GM23338 (cell line): ENCODE data around the gene DGKG. TPM values are rescaled to one million over a fixed set of nuclear protein-coding genes. Genes with fewer than 3 reads are reported as not detected.
A peak's percentile ranks its signal among the peaks of the same experiment; 100 is the strongest.

Experiments
- ATAC-seq: fragments of 200-7000 bp; cut with Tn5 transposase; 3 replicates; pipeline ENCODE4 v1.9.1; 2020
- DNase-seq: peaks from one replicate; pipeline ENCODE4 v3.0.0-alpha.2; 2015; ENCODE audit warnings: low spot score
- H2AFZ ChIP-seq: fragments of 200-600 bp; sonication (generic); 2 replicates; pipeline ENCODE4 v1.8.0; 2016; ENCODE audit warnings: antibody characterized with exemption, mild to moderate bottlenecking, moderate library complexity
- H3F3A ChIP-seq: fragments of 200-600 bp; sonication (generic); replicated peaks from 2 replicates; pipeline ENCODE4 v1.8.0; 2017; ENCODE audit warnings: antibody characterized with exemption, mixed run types, low read depth
- H3K27ac ChIP-seq: fragments of 200-600 bp; sonication (generic); 2 replicates; pipeline ENCODE4 v1.6.1; 2016; ENCODE audit warnings: low read depth
- H3K27me3 ChIP-seq: fragments of 200-600 bp; sonication (generic); 2 replicates; pipeline ENCODE4 v1.8.0; 2016; ENCODE audit warnings: mild to moderate bottlenecking, mixed run types, moderate library complexity; ENCODE audit not compliant: insufficient read depth
- H3K36me3 ChIP-seq: fragments of 200-600 bp; sonication (generic); 2 replicates; pipeline ENCODE4 v1.8.0; 2016; ENCODE audit warnings: mild to moderate bottlenecking; ENCODE audit not compliant: insufficient read depth
- H3K4me1 ChIP-seq: fragments of 200-600 bp; sonication (generic); 2 replicates; pipeline ENCODE4 v1.8.0; 2016; ENCODE audit warnings: mild to moderate bottlenecking, moderate library complexity; ENCODE audit not compliant: insufficient read depth
- H3K4me2 ChIP-seq: fragments of 200-600 bp; sonication (generic); 2 replicates; pipeline ENCODE4 v1.7.1; 2017; ENCODE audit warnings: mixed run types
- H3K4me3 ChIP-seq: fragments of 200-600 bp; sonication (generic); 2 replicates; pipeline ENCODE4 v1.6.1; 2016; ENCODE audit warnings: mixed run types
- H3K79me2 ChIP-seq: fragments of 200-600 bp; sonication (generic); replicated peaks from 2 replicates; pipeline ENCODE4 v1.8.0; 2017; ENCODE audit warnings: mild to moderate bottlenecking; ENCODE audit not compliant: insufficient read depth
- H3K9me2 ChIP-seq: fragments of 200-600 bp; sonication (generic); 2 replicates; pipeline ENCODE4 v1.8.0; 2017; ENCODE audit not compliant: insufficient read depth
- H4K20me1 ChIP-seq: fragments of 200-600 bp; sonication (generic); replicated peaks from 2 replicates; pipeline ENCODE4 v1.8.0; 2017; ENCODE audit warnings: mild to moderate bottlenecking; ENCODE audit not compliant: insufficient read depth
- H3K27ac Mint-ChIP-seq: 2 replicates; pipeline ENCODE4 v1.8.0; 2020; ENCODE audit warnings: inconsistent platforms, mild to moderate bottlenecking, moderate library complexity, mixed read lengths
- H3K27me3 Mint-ChIP-seq: 3 replicates; pipeline ENCODE4 v1.8.0; 2022; ENCODE audit warnings: low read depth, mild to moderate bottlenecking, moderate library complexity, mixed read lengths, inconsistent platforms; ENCODE audit not compliant: insufficient read depth, poor library complexity
- H3K36me3 Mint-ChIP-seq: 3 replicates; pipeline ENCODE4 v1.8.0; 2021; ENCODE audit warnings: low read depth, mild to moderate bottlenecking, inconsistent platforms, moderate library complexity, mixed read lengths
- H3K4me1 Mint-ChIP-seq: 3 replicates; pipeline ENCODE4 v1.8.0; 2020; ENCODE audit warnings: mild to moderate bottlenecking, inconsistent platforms, mixed read lengths
- H3K4me3 Mint-ChIP-seq: 3 replicates; pipeline ENCODE4 v1.8.0; 2021; ENCODE audit warnings: moderate library complexity, mild to moderate bottlenecking, inconsistent platforms, mixed read lengths
- H3K9me3 Mint-ChIP-seq: 3 replicates; pipeline ENCODE4 v1.8.0; 2020; ENCODE audit warnings: moderate library complexity, mild to moderate bottlenecking, inconsistent platforms, mixed read lengths
- CREB1 ChIP-seq: fragments of 250-450 bp; sonication (Bioruptor Pico); IDR thresholded peaks from 2 replicates; pipeline ENCODE4 v1.5.0; 2020; ENCODE audit warnings: low read depth, mild to moderate bottlenecking, moderate library complexity
- EZH2 ChIP-seq: fragments of 200-600 bp; sonication (generic); IDR thresholded peaks from one replicate; pipeline ENCODE4 v1.8.0; 2017; ENCODE audit warnings: antibody characterized with exemption, mild to moderate bottlenecking, low read depth; ENCODE audit not compliant: unreplicated experiment
- EZH2phosphoT487 ChIP-seq: fragments of 200-600 bp; sonication (generic); IDR thresholded peaks from one replicate; pipeline ENCODE4 v1.8.1; 2018; ENCODE audit warnings: antibody characterized with exemption; ENCODE audit not compliant: unreplicated experiment
- JUNB ChIP-seq: IDR thresholded peaks from one replicate; pipeline ENCODE4 v1.6.1; 2016; ENCODE audit warnings: antibody characterized with exemption; ENCODE audit not compliant: unreplicated experiment
- NANOG ChIP-seq: IDR thresholded peaks from 2 replicates; pipeline ENCODE4 v1.6.1; 2016; ENCODE audit warnings: antibody characterized with exemption, borderline replicate concordance
- POLR2AphosphoS5 ChIP-seq: IDR thresholded peaks from 2 replicates; pipeline ENCODE4 v1.6.1; 2016; ENCODE audit warnings: antibody characterized with exemption, low read depth
- STAT1 ChIP-seq: IDR thresholded peaks from one replicate; pipeline ENCODE4 v1.6.1; 2016; ENCODE audit warnings: antibody characterized with exemption; ENCODE audit not compliant: unreplicated experiment
- ZNF114 ChIP-seq: fragments of 250-450 bp; sonication (Bioruptor Pico); IDR thresholded peaks from 2 replicates; pipeline ENCODE4 v1.5.0; 2020; ENCODE audit warnings: mild to moderate bottlenecking, moderate library complexity
- ZNF331 ChIP-seq: fragments of 250-450 bp; sonication (Bioruptor Pico); IDR thresholded peaks from 2 replicates; pipeline ENCODE4 v1.5.0; 2020; ENCODE audit warnings: low read depth, mild to moderate bottlenecking, moderate library complexity
- polyA plus RNA-seq: library from polyadenylated mRNA; unstranded; fragments of >200 nt; fragmentation: Nextera tagmentation; extraction: Ambion mirVana; gene quantifications from 2 replicates; pipeline ENCODE4 v1.2.1, GENCODE V29; 2016
- total RNA-seq: library from RNA; depleted of rRNA; stranded (reverse); fragments of >200 nt; shearing (Covaris generic); gene quantifications from 2 replicates; pipeline ENCODE4 v1.2.3, GENCODE V29; 2014
- TF ChIP-seq, protein P1 (sequence below): fragments of 250-450 bp; sonication (Bioruptor Pico); IDR thresholded peaks from 2 replicates; pipeline ENCODE4 v1.5.0; 2020; ENCODE audit warnings: mild to moderate bottlenecking, moderate library complexity
- TF ChIP-seq, protein P2 (sequence below): IDR thresholded peaks from 2 replicates; pipeline ENCODE4 v1.6.1; 2016; ENCODE audit warnings: antibody characterized with exemption
- TF ChIP-seq, protein P3 (sequence below): IDR thresholded peaks from one replicate; pipeline ENCODE4 v1.6.1; 2018; ENCODE audit warnings: antibody characterized with exemption; ENCODE audit not compliant: unreplicated experiment
- TF ChIP-seq, protein P4 (sequence below), 2 experiments: fragments of 200-600 bp in 1 of 2; sonication (generic) in 1 of 2; conservative IDR thresholded peaks; 2 replicates each; pipeline versions ENCODE4 v1.5.1 to v1.6.1; 2016 to 2017; ENCODE audit warnings: antibody characterized with exemption in 2 of 2, low read depth in 2 of 2, mild to moderate bottlenecking in 2 of 2, moderate library complexity in 1 of 2

Gene DGKG
- total and polyA plus RNA-seq, 2 experiments from 2014 or later = 0.14 to 0.31 TPM

DNA sequence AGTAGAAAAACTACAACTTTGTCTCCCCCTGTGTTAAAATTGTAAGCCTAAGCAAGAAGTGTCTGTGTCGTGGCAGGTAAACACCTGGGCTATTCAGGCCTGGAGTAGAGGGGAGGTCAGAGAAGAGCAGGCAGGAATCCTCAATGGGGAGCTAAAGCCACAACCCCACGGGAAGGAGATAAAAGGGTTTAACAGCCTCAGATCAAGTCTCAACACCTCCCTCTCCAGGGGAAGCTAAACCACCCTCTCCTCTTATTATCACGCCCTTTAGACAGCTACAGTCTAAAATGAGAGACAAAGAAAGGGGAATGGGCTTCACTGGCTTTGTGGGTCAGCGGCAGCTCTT, 264.7 kb downstream of the DGKG start:
- H4K20me1 ChIP-seq = peaks cover 7% of the 10 kb centered on the region; the same call in 1 of the 2 replicates
- Mint-ChIP-seq H3K27ac (peak overlapping the region; percentile 17), H3K4me3 (peak overlapping the region; percentile 80), H3K27me3 (peaks cover 8% of the 10 kb centered on the region), H3K9me3 (no peaks in the 10 kb centered on the region), H3K36me3 (peaks cover 22% of the 10 kb centered on the region), H3K4me1 (peaks cover 70% of the 10 kb centered on the region)
- peaks cover 10% of the 10 kb centered on the region for H3F3A ChIP-seq
- H3K27me3 ChIP-seq = no peaks in the 10 kb centered on the region
- H3K36me3 ChIP-seq = peaks cover 5% of the 10 kb centered on the region; the same call in 1 of the 2 replicates
- H3K9me2 ChIP-seq = no peaks in the 10 kb centered on the region
- TF ChIP-seq EZH2phosphoT487 (no peak), EZH2 (no peak), NANOG (no peak), ZNF114 (CRISPR knock-in tag) (no peak), POLR2AphosphoS5 (no peak), ZNF331 (CRISPR knock-in tag) (no peak), CREB1 (CRISPR knock-in tag) (no peak), JUNB (no peak), STAT1 (no peak)
- TF ChIP-seq, protein P1, sequence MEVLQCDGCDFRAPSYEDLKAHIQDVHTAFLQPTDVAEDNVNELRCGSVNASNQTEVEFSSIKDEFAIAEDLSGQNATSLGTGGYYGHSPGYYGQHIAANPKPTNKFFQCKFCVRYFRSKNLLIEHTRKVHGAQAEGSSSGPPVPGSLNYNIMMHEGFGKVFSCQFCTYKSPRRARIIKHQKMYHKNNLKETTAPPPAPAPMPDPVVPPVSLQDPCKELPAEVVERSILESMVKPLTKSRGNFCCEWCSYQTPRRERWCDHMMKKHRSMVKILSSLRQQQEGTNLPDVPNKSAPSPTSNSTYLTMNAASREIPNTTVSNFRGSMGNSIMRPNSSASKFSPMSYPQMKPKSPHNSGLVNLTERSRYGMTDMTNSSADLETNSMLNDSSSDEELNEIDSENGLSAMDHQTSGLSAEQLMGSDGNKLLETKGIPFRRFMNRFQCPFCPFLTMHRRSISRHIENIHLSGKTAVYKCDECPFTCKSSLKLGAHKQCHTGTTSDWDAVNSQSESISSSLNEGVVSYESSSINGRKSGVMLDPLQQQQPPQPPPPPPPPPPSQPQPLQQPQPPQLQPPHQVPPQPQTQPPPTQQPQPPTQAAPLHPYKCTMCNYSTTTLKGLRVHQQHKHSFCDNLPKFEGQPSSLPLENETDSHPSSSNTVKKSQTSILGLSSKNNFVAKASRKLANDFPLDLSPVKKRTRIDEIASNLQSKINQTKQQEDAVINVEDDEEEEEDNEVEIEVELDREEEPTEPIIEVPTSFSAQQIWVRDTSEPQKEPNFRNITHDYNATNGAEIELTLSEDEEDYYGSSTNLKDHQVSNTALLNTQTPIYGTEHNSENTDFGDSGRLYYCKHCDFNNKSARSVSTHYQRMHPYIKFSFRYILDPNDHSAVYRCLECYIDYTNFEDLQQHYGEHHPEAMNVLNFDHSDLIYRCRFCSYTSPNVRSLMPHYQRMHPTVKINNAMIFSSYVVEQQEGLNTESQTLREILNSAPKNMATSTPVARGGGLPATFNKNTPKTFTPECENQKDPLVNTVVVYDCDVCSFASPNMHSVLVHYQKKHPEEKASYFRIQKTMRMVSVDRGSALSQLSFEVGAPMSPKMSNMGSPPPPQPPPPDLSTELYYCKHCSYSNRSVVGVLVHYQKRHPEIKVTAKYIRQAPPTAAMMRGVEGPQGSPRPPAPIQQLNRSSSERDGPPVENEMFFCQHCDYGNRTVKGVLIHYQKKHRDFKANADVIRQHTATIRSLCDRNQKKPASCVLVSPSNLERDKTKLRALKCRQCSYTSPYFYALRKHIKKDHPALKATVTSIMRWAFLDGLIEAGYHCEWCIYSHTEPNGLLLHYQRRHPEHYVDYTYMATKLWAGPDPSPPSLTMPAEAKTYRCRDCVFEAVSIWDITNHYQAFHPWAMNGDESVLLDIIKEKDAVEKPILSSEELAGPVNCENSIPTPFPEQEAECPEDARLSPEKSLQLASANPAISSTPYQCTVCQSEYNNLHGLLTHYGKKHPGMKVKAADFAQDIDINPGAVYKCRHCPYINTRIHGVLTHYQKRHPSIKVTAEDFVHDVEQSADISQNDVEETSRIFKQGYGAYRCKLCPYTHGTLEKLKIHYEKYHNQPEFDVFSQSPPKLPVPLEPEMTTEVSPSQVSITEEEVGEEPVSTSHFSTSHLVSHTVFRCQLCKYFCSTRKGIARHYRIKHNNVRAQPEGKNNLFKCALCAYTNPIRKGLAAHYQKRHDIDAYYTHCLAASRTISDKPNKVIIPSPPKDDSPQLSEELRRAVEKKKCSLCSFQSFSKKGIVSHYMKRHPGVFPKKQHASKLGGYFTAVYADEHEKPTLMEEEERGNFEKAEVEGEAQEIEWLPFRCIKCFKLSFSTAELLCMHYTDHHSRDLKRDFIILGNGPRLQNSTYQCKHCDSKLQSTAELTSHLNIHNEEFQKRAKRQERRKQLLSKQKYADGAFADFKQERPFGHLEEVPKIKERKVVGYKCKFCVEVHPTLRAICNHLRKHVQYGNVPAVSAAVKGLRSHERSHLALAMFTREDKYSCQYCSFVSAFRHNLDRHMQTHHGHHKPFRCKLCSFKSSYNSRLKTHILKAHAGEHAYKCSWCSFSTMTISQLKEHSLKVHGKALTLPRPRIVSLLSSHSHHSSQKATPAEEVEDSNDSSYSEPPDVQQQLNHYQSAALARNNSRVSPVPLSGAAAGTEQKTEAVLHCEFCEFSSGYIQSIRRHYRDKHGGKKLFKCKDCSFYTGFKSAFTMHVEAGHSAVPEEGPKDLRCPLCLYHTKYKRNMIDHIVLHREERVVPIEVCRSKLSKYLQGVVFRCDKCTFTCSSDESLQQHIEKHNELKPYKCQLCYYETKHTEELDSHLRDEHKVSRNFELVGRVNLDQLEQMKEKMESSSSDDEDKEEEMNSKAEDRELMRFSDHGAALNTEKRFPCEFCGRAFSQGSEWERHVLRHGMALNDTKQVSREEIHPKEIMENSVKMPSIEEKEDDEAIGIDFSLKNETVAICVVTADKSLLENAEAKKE (CRISPR knock-in tag) = no peak
- TF ChIP-seq, protein P2, sequence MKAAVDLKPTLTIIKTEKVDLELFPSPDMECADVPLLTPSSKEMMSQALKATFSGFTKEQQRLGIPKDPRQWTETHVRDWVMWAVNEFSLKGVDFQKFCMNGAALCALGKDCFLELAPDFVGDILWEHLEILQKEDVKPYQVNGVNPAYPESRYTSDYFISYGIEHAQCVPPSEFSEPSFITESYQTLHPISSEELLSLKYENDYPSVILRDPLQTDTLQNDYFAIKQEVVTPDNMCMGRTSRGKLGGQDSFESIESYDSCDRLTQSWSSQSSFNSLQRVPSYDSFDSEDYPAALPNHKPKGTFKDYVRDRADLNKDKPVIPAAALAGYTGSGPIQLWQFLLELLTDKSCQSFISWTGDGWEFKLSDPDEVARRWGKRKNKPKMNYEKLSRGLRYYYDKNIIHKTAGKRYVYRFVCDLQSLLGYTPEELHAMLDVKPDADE = no peak
- TF ChIP-seq, protein P3, sequence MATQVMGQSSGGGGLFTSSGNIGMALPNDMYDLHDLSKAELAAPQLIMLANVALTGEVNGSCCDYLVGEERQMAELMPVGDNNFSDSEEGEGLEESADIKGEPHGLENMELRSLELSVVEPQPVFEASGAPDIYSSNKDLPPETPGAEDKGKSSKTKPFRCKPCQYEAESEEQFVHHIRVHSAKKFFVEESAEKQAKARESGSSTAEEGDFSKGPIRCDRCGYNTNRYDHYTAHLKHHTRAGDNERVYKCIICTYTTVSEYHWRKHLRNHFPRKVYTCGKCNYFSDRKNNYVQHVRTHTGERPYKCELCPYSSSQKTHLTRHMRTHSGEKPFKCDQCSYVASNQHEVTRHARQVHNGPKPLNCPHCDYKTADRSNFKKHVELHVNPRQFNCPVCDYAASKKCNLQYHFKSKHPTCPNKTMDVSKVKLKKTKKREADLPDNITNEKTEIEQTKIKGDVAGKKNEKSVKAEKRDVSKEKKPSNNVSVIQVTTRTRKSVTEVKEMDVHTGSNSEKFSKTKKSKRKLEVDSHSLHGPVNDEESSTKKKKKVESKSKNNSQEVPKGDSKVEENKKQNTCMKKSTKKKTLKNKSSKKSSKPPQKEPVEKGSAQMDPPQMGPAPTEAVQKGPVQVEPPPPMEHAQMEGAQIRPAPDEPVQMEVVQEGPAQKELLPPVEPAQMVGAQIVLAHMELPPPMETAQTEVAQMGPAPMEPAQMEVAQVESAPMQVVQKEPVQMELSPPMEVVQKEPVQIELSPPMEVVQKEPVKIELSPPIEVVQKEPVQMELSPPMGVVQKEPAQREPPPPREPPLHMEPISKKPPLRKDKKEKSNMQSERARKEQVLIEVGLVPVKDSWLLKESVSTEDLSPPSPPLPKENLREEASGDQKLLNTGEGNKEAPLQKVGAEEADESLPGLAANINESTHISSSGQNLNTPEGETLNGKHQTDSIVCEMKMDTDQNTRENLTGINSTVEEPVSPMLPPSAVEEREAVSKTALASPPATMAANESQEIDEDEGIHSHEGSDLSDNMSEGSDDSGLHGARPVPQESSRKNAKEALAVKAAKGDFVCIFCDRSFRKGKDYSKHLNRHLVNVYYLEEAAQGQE = no peak
- TF ChIP-seq, protein P4, sequence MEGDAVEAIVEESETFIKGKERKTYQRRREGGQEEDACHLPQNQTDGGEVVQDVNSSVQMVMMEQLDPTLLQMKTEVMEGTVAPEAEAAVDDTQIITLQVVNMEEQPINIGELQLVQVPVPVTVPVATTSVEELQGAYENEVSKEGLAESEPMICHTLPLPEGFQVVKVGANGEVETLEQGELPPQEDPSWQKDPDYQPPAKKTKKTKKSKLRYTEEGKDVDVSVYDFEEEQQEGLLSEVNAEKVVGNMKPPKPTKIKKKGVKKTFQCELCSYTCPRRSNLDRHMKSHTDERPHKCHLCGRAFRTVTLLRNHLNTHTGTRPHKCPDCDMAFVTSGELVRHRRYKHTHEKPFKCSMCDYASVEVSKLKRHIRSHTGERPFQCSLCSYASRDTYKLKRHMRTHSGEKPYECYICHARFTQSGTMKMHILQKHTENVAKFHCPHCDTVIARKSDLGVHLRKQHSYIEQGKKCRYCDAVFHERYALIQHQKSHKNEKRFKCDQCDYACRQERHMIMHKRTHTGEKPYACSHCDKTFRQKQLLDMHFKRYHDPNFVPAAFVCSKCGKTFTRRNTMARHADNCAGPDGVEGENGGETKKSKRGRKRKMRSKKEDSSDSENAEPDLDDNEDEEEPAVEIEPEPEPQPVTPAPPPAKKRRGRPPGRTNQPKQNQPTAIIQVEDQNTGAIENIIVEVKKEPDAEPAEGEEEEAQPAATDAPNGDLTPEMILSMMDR (conservative IDR thresholded peaks at IDR 0.05; ENCODE audit: low read depth in 2 of 2) = no peak
- H3K4me3 ChIP-seq = peak overlapping the region; percentile 62
- peak overlapping the region; percentile 12; the same call in 1 of the 2 replicates for H2AFZ ChIP-seq
- ATAC-seq (peak; percentile 26), DNase-seq (no peak)
- H3K4me2 ChIP-seq = peak overlapping the region; percentile 82
- H3K79me2 ChIP-seq = no peaks in the 10 kb centered on the region
- H3K27ac ChIP-seq = peak overlapping the region; percentile 78
- H3K4me1 ChIP-seq = peaks cover 67% of the 10 kb centered on the region
